ENCODE measurements around the gene OTOP2.

GRCh38 chr17:74882517-74883240 is 41.4 kb upstream of the OTOP2 start:
- TF ChIP-seq CTCF (IDR thresholded peaks at IDR 0.05; ENCODE audit: insufficient read depth, low read length) (no peak), GABPA (IDR thresholded peaks at IDR 0.05; ENCODE audit: low read depth) (no peak), POLR2AphosphoS5 (IDR thresholded peaks at IDR 0.05; ENCODE audit: low read depth) (no peak), REST (IDR thresholded peaks at IDR 0.05; ENCODE audit: insufficient replicate concordance, low read depth) (no peak), SPI1 (IDR thresholded peaks at IDR 0.05; ENCODE audit: borderline replicate concordance, low read depth) (no peak)
